GM12892 (cell line): ENCODE measurements around the gene CIBAR2.
"Not testable (repeated sequence)": the region's sequence is repeated elsewhere in the genome, so short reads cannot be mapped to it uniquely, and the experiment has no call there.

ENCODE experiments used
- DNase-seq: peaks from one replicate; pipeline ENCODE4 v3.0.0; 2011; ENCODE audit not compliant: insufficient read length
- FAIRE-seq: peaks from 2 replicates; lab custom pipeline; 2011; peaks lifted over from hg19 to GRCh38; lab: Jason Lieb, UNC
- POLR2A ChIP-seq: IDR thresholded peaks from 2 replicates; pipeline ENCODE4 v1.6.1; 2011; ENCODE audit warnings: low read depth, low read length, control low read depth
- POLR2AphosphoS5 ChIP-seq: IDR thresholded peaks from 2 replicates; pipeline ENCODE4 v1.6.1; 2011; ENCODE audit warnings: low read depth, low read length, control low read depth
- TAF1 ChIP-seq: IDR thresholded peaks from 2 replicates; pipeline ENCODE4 v1.6.1; 2011; ENCODE audit warnings: low read depth, mild to moderate bottlenecking, control low read depth, low read length, borderline replicate concordance

The CIBAR2 gene

GRCh38 chr16:85062845-85063244, 49.4 kb downstream of the CIBAR2 start:
- FAIRE-seq = no peak
- DNase-seq = no peak
- TF ChIP-seq TAF1 = no peak
- no peak for TF ChIP-seq POLR2AphosphoS5
- TF ChIP-seq POLR2A = no peak

- TF ChIP-seq POLR2AphosphoS5 (no peak), TAF1 (no peak), POLR2A (no peak)
- no peak for FAIRE-seq
Measured at GRCh38 chr16:85062323-85062722, 49.9 kb downstream of the CIBAR2 start.

DNA sequence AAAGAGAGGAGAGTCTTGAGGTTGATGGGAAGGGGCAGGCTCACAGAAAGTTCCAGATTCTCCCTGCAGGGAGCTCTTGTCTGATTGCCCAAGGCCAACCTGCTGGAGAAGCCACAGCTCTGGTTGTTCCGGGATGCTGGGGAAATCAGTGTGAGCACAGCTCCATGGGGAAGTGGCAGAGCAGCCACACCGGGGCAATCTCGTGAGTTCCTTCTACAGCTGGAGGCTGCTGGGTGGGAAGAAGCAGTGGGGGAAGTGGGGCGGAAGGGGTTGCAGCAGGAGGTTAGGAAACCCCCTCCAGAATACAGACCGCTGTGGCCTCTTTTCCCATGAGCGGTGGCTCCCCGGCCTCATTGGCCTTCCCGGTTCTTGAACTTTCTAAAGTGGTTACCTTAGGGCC, 50.7 kb downstream of the CIBAR2 start:
- TF ChIP-seq POLR2AphosphoS5 = no peak
- TF ChIP-seq TAF1 = no peak
- TF ChIP-seq POLR2A = no peak
- FAIRE-seq = no peak
- DNase-seq = no peak

More at GRCh38 chr16:85062323-85062722, 49.9 kb downstream of the CIBAR2 start:
- DNase-seq = no peak

GRCh38 chr16:85058909-85059308, 53.4 kb downstream of the CIBAR2 start:
- no peak for DNase-seq
- no peak for FAIRE-seq
- no peak for TF ChIP-seq TAF1
- no peak for TF ChIP-seq POLR2A
- TF ChIP-seq POLR2AphosphoS5 = no peak

DNA sequence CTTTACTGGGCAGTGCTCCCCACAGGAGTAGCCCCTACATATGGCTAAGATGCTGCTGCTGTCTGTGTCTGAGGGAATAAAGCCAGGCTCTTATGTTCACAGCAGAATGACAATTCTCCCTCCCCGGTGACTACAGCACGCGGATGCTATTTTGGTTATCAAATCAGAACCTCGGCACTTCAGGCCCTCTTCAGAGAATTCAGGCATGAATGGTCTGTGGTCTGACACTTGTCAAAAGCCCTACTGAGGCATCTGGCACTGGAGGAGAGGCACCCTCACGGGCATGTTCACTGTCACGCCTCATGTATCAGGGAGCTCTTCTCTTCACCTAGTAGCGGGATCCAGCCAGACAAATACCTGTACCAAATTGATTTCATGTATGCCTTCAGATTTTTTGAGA, 54.3 kb downstream of the CIBAR2 start:
- TF ChIP-seq TAF1 (no peak), POLR2AphosphoS5 (no peak), POLR2A (no peak)
- FAIRE-seq (no peak), DNase-seq (no peak)

DNA sequence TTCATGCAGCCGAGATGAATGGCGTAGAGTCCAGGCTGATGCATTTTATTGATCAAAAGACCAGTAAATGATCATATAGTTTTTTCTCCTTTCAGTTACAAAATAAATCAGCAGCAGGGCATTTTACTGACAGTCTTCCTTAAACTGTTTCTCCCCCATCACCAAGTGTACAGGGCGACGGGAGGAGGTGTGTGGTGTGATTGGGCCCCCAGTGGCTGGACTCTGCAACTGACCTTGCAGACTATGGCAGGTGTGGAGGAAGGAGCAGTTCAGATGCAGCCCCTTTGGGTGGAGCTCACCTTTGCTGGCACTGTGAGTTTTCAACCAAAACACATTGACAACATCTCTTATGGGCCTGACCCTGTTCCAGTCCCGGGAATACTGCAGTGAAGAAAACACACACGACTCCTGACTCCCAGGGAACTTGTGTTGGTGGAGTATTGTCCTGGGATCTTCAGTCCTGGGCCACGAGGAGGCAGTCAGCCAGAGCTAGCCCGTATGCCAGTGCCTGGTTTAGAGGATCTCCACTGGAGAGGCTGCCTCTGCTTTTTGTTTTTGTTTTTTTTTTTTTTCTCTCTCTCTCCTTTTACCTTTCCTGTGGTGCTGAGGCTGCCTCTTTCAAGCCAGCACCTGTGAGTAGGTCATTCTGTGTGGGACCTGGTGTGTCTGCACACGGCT, 54.9 kb downstream of the CIBAR2 start:
- FAIRE-seq = no peak

GRCh38 chr16:85056211-85056748, 56.0 kb downstream of the CIBAR2 start:
- DNase-seq = no peak
- TF ChIP-seq POLR2AphosphoS5 (no peak), TAF1 (no peak), POLR2A (no peak)
- FAIRE-seq = no peak

More for the DNA sequence above, 54.9 kb downstream of the CIBAR2 start:
- no peak for DNase-seq
- TF ChIP-seq POLR2A (no peak), TAF1 (no peak), POLR2AphosphoS5 (no peak)

GRCh38 chr16:85055493-85056210, 56.6 kb downstream of the CIBAR2 start:
- no peak for TF ChIP-seq POLR2AphosphoS5
- TF ChIP-seq TAF1 = no peak
- no peak for TF ChIP-seq POLR2A
- peak; percentile 64 for FAIRE-seq
- no peak for DNase-seq

DNA sequence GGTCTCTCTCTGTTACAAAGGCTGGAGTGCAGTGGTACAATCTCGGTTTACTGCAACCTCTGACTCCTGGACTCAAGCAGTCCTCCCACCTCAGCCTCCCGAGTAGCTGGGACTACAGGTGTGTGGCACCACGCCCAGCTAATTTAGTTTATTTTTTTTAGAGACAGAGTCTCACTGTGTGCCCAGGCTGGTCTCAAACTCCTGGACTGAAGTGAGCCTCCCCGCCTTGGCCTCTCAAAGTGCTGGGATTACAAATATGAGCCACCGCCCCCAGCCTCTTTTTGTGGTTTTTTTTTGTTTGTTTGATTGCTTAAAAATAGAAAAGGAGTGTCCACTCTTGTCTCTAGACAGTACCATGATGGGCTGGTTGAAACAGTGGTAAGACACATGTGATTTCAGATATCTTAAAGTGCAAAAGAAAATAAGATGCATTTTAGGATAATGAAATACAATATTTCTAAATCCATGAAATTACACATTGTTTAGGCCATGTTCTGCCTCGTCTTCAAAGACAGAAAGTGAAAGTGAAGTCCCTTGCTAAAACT, 57.3 kb downstream of the CIBAR2 start:
- FAIRE-seq = no peak
- TF ChIP-seq POLR2A = no peak
- no peak for TF ChIP-seq POLR2AphosphoS5
- no peak for TF ChIP-seq TAF1

GRCh38 chr16:85054321-85054720, 58.0 kb downstream of the CIBAR2 start:
- not testable (repeated sequence) for FAIRE-seq, DNase-seq

More for the DNA sequence above, 57.3 kb downstream of the CIBAR2 start:
- no peak for DNase-seq

GRCh38 chr16:85052536-85052935, 59.7 kb downstream of the CIBAR2 start:
- TF ChIP-seq POLR2AphosphoS5 (no peak), TAF1 (no peak), POLR2A (no peak)
- FAIRE-seq = no peak
- no peak for DNase-seq
